Activated naive CD4-positive, alpha-beta T cell treated with anti-CD3 and anti-CD28 coated beads, Interleukin-2, amount 10 ng/mL, durations not matched to agents 7 days and 5 days (primary cell): ENCODE results near the gene SPEG.
"Not testable (repeated sequence)": the region's sequence is repeated elsewhere in the genome, so short reads cannot be mapped to it uniquely, and the experiment has no call there.

Experiments used
- CTCF ChIA-PET: fragments of 350-600 bp; sonication (Branson Sonifier 250); formaldehyde crosslinking; loops from one replicate; lab custom pipeline; 2021; ENCODE audit warnings: antibody characterized with exemption; lab: Charles Lee
- DNase-seq: peaks from one replicate; pipeline ENCODE4 v3.0.0-alpha.2; 2020
- H3K27ac Mint-ChIP-seq: one replicate; pipeline ENCODE4 v1.8.0; 2021; ENCODE audit warnings: mild to moderate bottlenecking, moderate library complexity, mixed read lengths
- H3K27me3 Mint-ChIP-seq: one replicate; pipeline ENCODE4 v1.8.0; 2021; ENCODE audit warnings: mild to moderate bottlenecking, mixed read lengths
- H3K36me3 Mint-ChIP-seq: one replicate; pipeline ENCODE4 v1.8.0; 2021; ENCODE audit warnings: mixed read lengths
- H3K4me1 Mint-ChIP-seq: one replicate; pipeline ENCODE4 v1.8.0; 2021; ENCODE audit warnings: mixed read lengths
- H3K4me3 Mint-ChIP-seq: one replicate; pipeline ENCODE4 v1.8.0; 2021; ENCODE audit warnings: mild to moderate bottlenecking, moderate library complexity, mixed read lengths
- H3K9me3 Mint-ChIP-seq: one replicate; pipeline ENCODE4 v1.8.0; 2021; ENCODE audit warnings: mixed read lengths

The SPEG gene

GRCh38 chr2:219434718-219435525 is at the start of gene SPEG:
SPEG (plus strand) TSS chr2:219434843; CDS start chr2:219434978, 135 bp downstream.
- DNase-seq = no peak

GRCh38 chr2:219384859-219385258 is 49.8 kb upstream of the SPEG start:
- Mint-ChIP-seq H3K27ac (no peak overlapping the region), H3K4me1 (peaks cover 21% of the 10 kb centered on the region), H3K9me3 (no peaks in the 10 kb centered on the region), H3K36me3 (peaks cover 34% of the 10 kb centered on the region), H3K27me3 (no peaks in the 10 kb centered on the region), H3K4me3 (no peak overlapping the region)
- CTCF ChIA-PET = no interaction called here
- DNase-seq = no peak

More at GRCh38 chr2:219434718-219435525, at the start of gene SPEG:
- CTCF ChIA-PET = interaction anchor here (4.4 kb wide), 1 partner anchor 32 kb away, joined by 31 read pairs; no protein-coding TSS in a partner anchor
- H3K9me3 Mint-ChIP-seq = no peaks in the 10 kb centered on the region
- H3K4me3 Mint-ChIP-seq = no peak within 1 kb of the TSS
- no peaks in the 10 kb centered on the region for H3K4me1 Mint-ChIP-seq
- H3K27me3 Mint-ChIP-seq = peaks cover 23% of the 10 kb centered on the region
- no peak within 1 kb of the TSS for H3K27ac Mint-ChIP-seq
- H3K36me3 Mint-ChIP-seq = no peaks in the 10 kb centered on the region

- CTCF ChIA-PET = no interaction called here
- Mint-ChIP-seq H3K27me3 (peaks cover 3% of the 10 kb centered on the region), H3K4me1 (peaks cover 21% of the 10 kb centered on the region), H3K36me3 (peaks cover 34% of the 10 kb centered on the region), H3K9me3 (no peaks in the 10 kb centered on the region), H3K4me3 (peak overlapping the region; percentile 96), H3K27ac (peak overlapping the region; percentile 96)
- DNase-seq = no peak
These were observed 48.6 kb upstream of the SPEG start for GRCh38 chr2:219385958-219386520.

- Mint-ChIP-seq H3K9me3 (no peaks in the 10 kb centered on the region), H3K27ac (peak overlapping the region; percentile 96), H3K27me3 (peaks cover 6% of the 10 kb centered on the region), H3K4me1 (peaks cover 21% of the 10 kb centered on the region), H3K36me3 (peaks cover 34% of the 10 kb centered on the region), H3K4me3 (peak overlapping the region; percentile 96)
- no peak for DNase-seq
- CTCF ChIA-PET = interaction anchor here (0.5 to 1.6 kb wide), 2 partner anchors 66 to 84 kb away, joined by 3 read pairs; no protein-coding TSS in a partner anchor
These were observed 47.9 kb upstream of the SPEG start for GRCh38 chr2:219386532-219387280.

- H3K27me3 Mint-ChIP-seq = peaks cover 9% of the 10 kb centered on the region
- H3K36me3 Mint-ChIP-seq = peaks cover 32% of the 10 kb centered on the region
- H3K9me3 Mint-ChIP-seq = no peaks in the 10 kb centered on the region
These were observed 47.1 kb upstream of the SPEG start, which contains the start of gene DNPEP for GRCh38 chr2:219387306-219388120. DNPEP (minus strand) TSS chr2:219387912; CDS start chr2:219387794, 118 bp downstream.

GRCh38 chr2:219388121-219388906 is 46.3 kb upstream of the SPEG start:
- Mint-ChIP-seq H3K4me1 (peaks cover 21% of the 10 kb centered on the region), H3K27me3 (peaks cover 14% of the 10 kb centered on the region), H3K27ac (peak overlapping the region; percentile 87), H3K4me3 (peak overlapping the region; percentile 96), H3K9me3 (peaks cover 3% of the 10 kb centered on the region), H3K36me3 (peaks cover 29% of the 10 kb centered on the region)
- DNase-seq = peak; percentile 98
- CTCF ChIA-PET = interaction anchor here (0.8 to 2.3 kb wide), 10 partner anchors 14 to 216 kb away, joined by 3 to 12 read pairs (median 3); partner anchors contain the start of gene GMPPA

More at GRCh38 chr2:219387306-219388120, 47.1 kb upstream of the SPEG start, which contains the start of gene DNPEP:
- H3K4me3 Mint-ChIP-seq = peak within 1 kb of the TSS; percentile 96
- H3K27ac Mint-ChIP-seq = peak within 1 kb of the TSS; percentile 96
- peak; percentile 92 for DNase-seq
- peaks cover 21% of the 10 kb centered on the region for H3K4me1 Mint-ChIP-seq
- CTCF ChIA-PET = interaction anchor here (0.9 to 1.6 kb wide), 2 partner anchors 21 to 84 kb away, joined by 3 read pairs; no protein-coding TSS in a partner anchor

- peaks cover 21% of the 10 kb centered on the region for H3K4me1 Mint-ChIP-seq
- peaks cover 18% of the 10 kb centered on the region for H3K27me3 Mint-ChIP-seq
- H3K36me3 Mint-ChIP-seq = peaks cover 26% of the 10 kb centered on the region
- peak overlapping the region; percentile 96 for H3K4me3 Mint-ChIP-seq
- no peak for DNase-seq
- CTCF ChIA-PET = interaction anchor here (0.8 to 2.3 kb wide), 8 partner anchors 13 to 217 kb away, joined by 3 to 12 read pairs (median 3); partner anchors contain the start of gene GMPPA
- peak overlapping the region; percentile 87 for H3K27ac Mint-ChIP-seq
- peaks cover 3% of the 10 kb centered on the region for H3K9me3 Mint-ChIP-seq
These were observed 45.8 kb upstream of the SPEG start for GRCh38 chr2:219388907-219389156.

GRCh38 chr2:219392754-219393153 is 41.9 kb upstream of the SPEG start:
- DNase-seq = no peak
- no peak overlapping the region for H3K27ac Mint-ChIP-seq
- no peaks in the 10 kb centered on the region for H3K36me3 Mint-ChIP-seq
- peaks cover 25% of the 10 kb centered on the region for H3K27me3 Mint-ChIP-seq
- no peak overlapping the region for H3K4me3 Mint-ChIP-seq
- CTCF ChIA-PET = interaction anchor here (1.8 to 3.6 kb wide), 2 partner anchors 10 to 148 kb away, joined by 5 to 34 read pairs; no protein-coding TSS in a partner anchor
- H3K9me3 Mint-ChIP-seq = peaks cover 3% of the 10 kb centered on the region
- peaks cover 13% of the 10 kb centered on the region for H3K4me1 Mint-ChIP-seq

GRCh38 chr2:219395056-219395455 is 39.6 kb upstream of the SPEG start:
- peaks cover 25% of the 10 kb centered on the region for H3K27me3 Mint-ChIP-seq
- DNase-seq, CTCF ChIA-PET, H3K9me3 Mint-ChIP-seq, H3K27ac Mint-ChIP-seq, H3K4me1 Mint-ChIP-seq, H3K4me3 Mint-ChIP-seq, H3K36me3 Mint-ChIP-seq: not testable (repeated sequence)

- H3K27ac Mint-ChIP-seq = no peak overlapping the region
- no peaks in the 10 kb centered on the region for H3K36me3 Mint-ChIP-seq
- DNase-seq = no peak
- H3K4me3 Mint-ChIP-seq = no peak overlapping the region
- CTCF ChIA-PET = no interaction called here
- H3K4me1 Mint-ChIP-seq = peaks cover 8% of the 10 kb centered on the region
- peaks cover 22% of the 10 kb centered on the region for H3K27me3 Mint-ChIP-seq
- peaks cover 3% of the 10 kb centered on the region for H3K9me3 Mint-ChIP-seq
These were observed 39.0 kb upstream of the SPEG start for GRCh38 chr2:219395609-219396008.

GRCh38 chr2:219396863-219397457 is 37.7 kb upstream of the SPEG start:
- H3K27me3 Mint-ChIP-seq = peaks cover 21% of the 10 kb centered on the region
- peaks cover 3% of the 10 kb centered on the region for H3K9me3 Mint-ChIP-seq
- H3K4me3 Mint-ChIP-seq = no peak overlapping the region
- H3K36me3 Mint-ChIP-seq = no peaks in the 10 kb centered on the region
- peaks cover 8% of the 10 kb centered on the region for H3K4me1 Mint-ChIP-seq
- H3K27ac Mint-ChIP-seq = no peak overlapping the region
- CTCF ChIA-PET = interaction anchor here (2.3 kb wide), 1 partner anchor 133 kb away, joined by 6 read pairs; no protein-coding TSS in a partner anchor
- no peak for DNase-seq

GRCh38 chr2:219398721-219399363 is 35.8 kb upstream of the SPEG start:
- H3K4me3 Mint-ChIP-seq = no peak overlapping the region
- peaks cover 19% of the 10 kb centered on the region for H3K27me3 Mint-ChIP-seq
- CTCF ChIA-PET = no interaction called here

More at GRCh38 chr2:219398721-219399363, 35.8 kb upstream of the SPEG start:
- Mint-ChIP-seq H3K36me3 (no peaks in the 10 kb centered on the region), H3K9me3 (no peaks in the 10 kb centered on the region), H3K27ac (no peak overlapping the region), H3K4me1 (peaks cover 8% of the 10 kb centered on the region)
- no peak for DNase-seq
